ENCODE measurements around the gene RARB. TPM values are rescaled to one million over a fixed set of nuclear protein-coding genes. Genes with fewer than 3 reads are reported as not detected.

RARB gene
- polyA plus RNA-seq, 1 donor (not counting 4 experiments of a cell fraction or from before 2014, with no cell fraction given), result 0.03 TPM

DNA sequence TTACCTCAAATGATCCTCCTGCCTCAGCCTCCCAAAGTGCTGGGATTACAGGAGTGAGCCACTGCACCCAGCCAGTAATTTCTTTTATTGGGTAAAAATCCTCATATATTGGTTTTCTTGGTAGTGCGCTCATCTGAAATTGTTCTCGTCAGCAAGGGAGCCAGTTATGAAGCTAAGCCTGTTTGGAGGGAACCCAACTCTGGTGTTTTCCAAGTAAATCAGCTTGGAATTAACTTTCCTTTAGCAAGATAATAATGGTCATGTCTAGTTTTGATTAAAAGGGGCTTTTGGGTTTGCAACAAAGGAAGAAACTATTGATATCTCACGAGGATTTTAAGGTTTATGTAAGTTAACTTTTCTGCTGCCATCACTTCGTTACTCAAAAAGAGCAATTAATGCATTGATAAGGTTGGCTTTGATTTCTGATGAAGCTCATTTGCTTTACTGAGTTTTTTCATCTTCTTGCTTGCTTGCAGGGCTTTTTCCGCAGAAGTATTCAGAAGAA lies 72.7 kb downstream of the RARB start:
- no peak overlapping the region for H3K9ac ChIP-seq (ENCODE audit: control insufficient read depth, extremely low read depth, insufficient read depth, low read length)
- dilution Hi-C loops (cut with MboI; ENCODE audit: extremely low pct_ligation_motif_present, low sequenced_read_pairs), result no loop called here
- FAIRE-seq, result no peak
- DNase-seq (ENCODE audit: low read depth, low spot score), result no peak
- H3K9me1 ChIP-seq (ENCODE audit: control insufficient read depth, extremely low read depth, insufficient read depth, low read length), result no peaks in the 10 kb centered on the region
- no peak overlapping the region for H3K4me2 ChIP-seq (ENCODE audit: control insufficient read depth, extremely low read depth, insufficient read depth, low read depth, low read length)
- H3K36me3 ChIP-seq (ENCODE audit: control insufficient read depth in 2 of 2, extremely low read depth in 1 of 2, insufficient read depth in 2 of 2, low read length in 2 of 2), result no peaks in the 10 kb centered on the region
- H3K27ac ChIP-seq (ENCODE audit: control insufficient read depth, insufficient read depth, low read length), result no peak overlapping the region
- TF ChIP-seq, protein P1, sequence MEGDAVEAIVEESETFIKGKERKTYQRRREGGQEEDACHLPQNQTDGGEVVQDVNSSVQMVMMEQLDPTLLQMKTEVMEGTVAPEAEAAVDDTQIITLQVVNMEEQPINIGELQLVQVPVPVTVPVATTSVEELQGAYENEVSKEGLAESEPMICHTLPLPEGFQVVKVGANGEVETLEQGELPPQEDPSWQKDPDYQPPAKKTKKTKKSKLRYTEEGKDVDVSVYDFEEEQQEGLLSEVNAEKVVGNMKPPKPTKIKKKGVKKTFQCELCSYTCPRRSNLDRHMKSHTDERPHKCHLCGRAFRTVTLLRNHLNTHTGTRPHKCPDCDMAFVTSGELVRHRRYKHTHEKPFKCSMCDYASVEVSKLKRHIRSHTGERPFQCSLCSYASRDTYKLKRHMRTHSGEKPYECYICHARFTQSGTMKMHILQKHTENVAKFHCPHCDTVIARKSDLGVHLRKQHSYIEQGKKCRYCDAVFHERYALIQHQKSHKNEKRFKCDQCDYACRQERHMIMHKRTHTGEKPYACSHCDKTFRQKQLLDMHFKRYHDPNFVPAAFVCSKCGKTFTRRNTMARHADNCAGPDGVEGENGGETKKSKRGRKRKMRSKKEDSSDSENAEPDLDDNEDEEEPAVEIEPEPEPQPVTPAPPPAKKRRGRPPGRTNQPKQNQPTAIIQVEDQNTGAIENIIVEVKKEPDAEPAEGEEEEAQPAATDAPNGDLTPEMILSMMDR (optimal IDR thresholded peaks at IDR 0.05 in 1 of 3, IDR thresholded peaks at IDR 0.05 in 1 of 3, conservative IDR thresholded peaks at IDR 0.05 in 1 of 3; ENCODE audit: extremely low read depth in 1 of 3, insufficient read depth in 2 of 3, low read length in 3 of 3), result no peak
- TF ChIP-seq EZH2 (IDR thresholded peaks at IDR 0.05; ENCODE audit: low read length), result no peak
- no peak overlapping the region for H2AFZ ChIP-seq (ENCODE audit: control insufficient read depth, low read length)
- no peaks in the 10 kb centered on the region for H3K4me1 ChIP-seq (ENCODE audit: control insufficient read depth, extremely low read depth, insufficient read depth, low read length)
- no peaks in the 10 kb centered on the region for H4K20me1 ChIP-seq (ENCODE audit: control insufficient read depth, extremely low read depth, insufficient read depth, low read length)
- no peak overlapping the region for H3K4me3 ChIP-seq (ENCODE audit: control insufficient read depth in 2 of 3, extremely low read depth in 1 of 3, insufficient read depth in 2 of 3, low read depth in 1 of 3, low read length in 3 of 3)
- no peaks in the 10 kb centered on the region for H3K27me3 ChIP-seq (ENCODE audit: control insufficient read depth, extremely low read depth, insufficient read depth, low read length)
- no peaks in the 10 kb centered on the region for H3K79me2 ChIP-seq (ENCODE audit: control insufficient read depth, insufficient read depth, low read length)
- no peaks in the 10 kb centered on the region for H3K9me3 ChIP-seq (ENCODE audit: control insufficient read depth, low read depth, low read length)

DNA sequence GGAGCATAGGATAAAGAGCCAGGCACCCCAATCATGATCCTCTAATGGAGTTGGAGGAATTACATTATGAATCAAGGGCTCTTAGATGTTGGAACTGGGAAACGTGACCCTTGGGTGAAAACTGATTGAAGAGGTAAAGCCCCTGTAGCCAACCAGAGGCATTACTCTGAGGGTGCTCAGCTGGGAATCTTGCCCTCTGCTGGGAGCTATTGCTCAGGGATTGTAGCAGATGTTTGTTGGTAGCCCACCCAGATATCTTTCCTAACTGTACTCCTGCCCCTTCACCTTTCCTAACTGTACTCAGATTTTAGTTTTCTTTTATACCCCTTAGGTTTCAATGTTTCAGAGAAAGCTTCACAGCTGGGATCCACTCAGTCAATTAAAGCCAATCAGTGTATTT lies 74.2 kb downstream of the RARB start:
- TF ChIP-seq, protein P1 (optimal IDR thresholded peaks at IDR 0.05 in 1 of 3, IDR thresholded peaks at IDR 0.05 in 1 of 3, conservative IDR thresholded peaks at IDR 0.05 in 1 of 3; ENCODE audit: extremely low read depth in 1 of 3, insufficient read depth in 2 of 3, low read length in 3 of 3), result no peak
- no peak for TF ChIP-seq EZH2 (IDR thresholded peaks at IDR 0.05; ENCODE audit: low read length)
- FAIRE-seq (no peak), DNase-seq (ENCODE audit: low read depth, low spot score) (no peak)
- H3K9me1 ChIP-seq (ENCODE audit: control insufficient read depth, extremely low read depth, insufficient read depth, low read length), result no peaks in the 10 kb centered on the region
- no peak overlapping the region for H3K4me2 ChIP-seq (ENCODE audit: control insufficient read depth, extremely low read depth, insufficient read depth, low read depth, low read length)
- no peaks in the 10 kb centered on the region for H3K9me3 ChIP-seq (ENCODE audit: control insufficient read depth, low read depth, low read length)
- no peak overlapping the region for H2AFZ ChIP-seq (ENCODE audit: control insufficient read depth, low read length)
- H3K79me2 ChIP-seq (ENCODE audit: control insufficient read depth, insufficient read depth, low read length), result no peaks in the 10 kb centered on the region
- no peaks in the 10 kb centered on the region for H3K36me3 ChIP-seq (ENCODE audit: control insufficient read depth in 2 of 2, extremely low read depth in 1 of 2, insufficient read depth in 2 of 2, low read length in 2 of 2)
- no peak overlapping the region for H3K4me3 ChIP-seq (ENCODE audit: control insufficient read depth in 2 of 3, extremely low read depth in 1 of 3, insufficient read depth in 2 of 3, low read depth in 1 of 3, low read length in 3 of 3)
- no peaks in the 10 kb centered on the region for H4K20me1 ChIP-seq (ENCODE audit: control insufficient read depth, extremely low read depth, insufficient read depth, low read length)
- H3K9ac ChIP-seq (ENCODE audit: control insufficient read depth, extremely low read depth, insufficient read depth, low read length), result no peak overlapping the region
- H3K27me3 ChIP-seq (ENCODE audit: control insufficient read depth, extremely low read depth, insufficient read depth, low read length), result no peaks in the 10 kb centered on the region
- dilution Hi-C loops (cut with MboI; ENCODE audit: extremely low pct_ligation_motif_present, low sequenced_read_pairs), result no loop called here
- no peaks in the 10 kb centered on the region for H3K4me1 ChIP-seq (ENCODE audit: control insufficient read depth, extremely low read depth, insufficient read depth, low read length)
- no peak overlapping the region for H3K27ac ChIP-seq (ENCODE audit: control insufficient read depth, insufficient read depth, low read length)
